GM12878 (cell line): ENCODE results near the gene SPDL1. TPM values are rescaled to one million over a fixed set of nuclear protein-coding genes. Genes with fewer than 3 reads are reported as not detected.

Experiments used
- ATAC-seq: fragments of 200-7000 bp; cut with Tn5 transposase; 3 replicates; pipeline ENCODE4 v1.9.1; 2020; ENCODE audit warnings: mild to moderate bottlenecking, moderate library complexity
- BruUV-seq: library from RNA; stranded (reverse); fragments of 400-500 nt; replicated peaks from 2 replicates; lab custom pipeline; 2021; lab: Mats Ljungman, UMichigan
- CTCF ChIA-PET: fragments of 300-600 bp; sonication (Branson Sonifier 250); formaldehyde crosslinking; extraction: SDS; loops from one replicate; lab custom pipeline; 2021; ENCODE audit warnings: inconsistent platforms; lab: Yijun Ruan, JAX
- POLR2A ChIA-PET: fragments of 350-600 bp; formaldehyde crosslinking; extraction: SDS; loops from one replicate; lab custom pipeline; 2021; ENCODE audit warnings: inconsistent platforms; lab: Charles Lee
- RAD21 ChIA-PET: fragments of 300-600 bp; sonication (Branson Sonifier 250); formaldehyde crosslinking; loops from one replicate; lab custom pipeline; 2023; ENCODE audit warnings: antibody characterized with exemption; ENCODE audit not compliant: unreplicated experiment; lab: Charles Lee
- SMC1A ChIA-PET: fragments of 300-600 bp; sonication (Branson Sonifier 250); formaldehyde crosslinking; loops from one replicate; lab custom pipeline; 2023; ENCODE audit not compliant: unreplicated experiment, uncharacterized antibody; lab: Charles Lee
- DNase-seq: peaks from one replicate; pipeline ENCODE4 v3.0.0-alpha.2; 2011; ENCODE audit warnings: low read depth, low spot score
- FAIRE-seq: peaks from 3 replicates; lab custom pipeline; 2011; peaks lifted over from hg19 to GRCh38; lab: Jason Lieb, UNC
- H2AFZ ChIP-seq: 2 replicates; pipeline ENCODE4 v1.6.0; 2011; ENCODE audit warnings: low read depth, low read length, control low read depth; ENCODE audit not compliant: control insufficient read depth
- H3K27ac ChIP-seq: 2 replicates; pipeline ENCODE4 v1.5.1; 2011; ENCODE audit warnings: control low read depth; ENCODE audit not compliant: control insufficient read depth, insufficient read depth
- H3K27me3 ChIP-seq, 2 experiments: replicated peaks in 1 of 2; 2 replicates each; pipeline versions ENCODE4 v1.6.0 to v1.6.1; 2011; ENCODE audit warnings: low read length in 1 of 2; ENCODE audit not compliant: control insufficient read depth in 2 of 2, insufficient read depth in 2 of 2
- H3K36me3 ChIP-seq, 2 experiments: 2 replicates each; pipeline ENCODE4 v1.5.1; 2011; ENCODE audit warnings: low read length in 1 of 2; ENCODE audit not compliant: control insufficient read depth in 2 of 2, insufficient read depth in 2 of 2
- H3K4me1 ChIP-seq: 2 replicates; pipeline ENCODE4 v1.6.1; 2011; ENCODE audit warnings: mild to moderate bottlenecking, low read length, moderate library complexity, mixed read lengths; ENCODE audit not compliant: control insufficient read depth, insufficient read depth
- H3K4me2 ChIP-seq: 2 replicates; pipeline ENCODE4 v1.6.0; 2011; ENCODE audit warnings: control low read depth; ENCODE audit not compliant: control insufficient read depth, insufficient read depth
- H3K4me3 ChIP-seq: fragments of 200-600 bp; sonication (generic); 2 replicates; pipeline ENCODE4 v1.5.1; 2016
- H3K79me2 ChIP-seq: 2 replicates; pipeline ENCODE4 v1.6.0; 2011; ENCODE audit warnings: low read length; ENCODE audit not compliant: control insufficient read depth, insufficient read depth
- H3K9ac ChIP-seq: 2 replicates; pipeline ENCODE4 v1.8.0; 2011; ENCODE audit warnings: low read length, control low read depth, mixed read lengths; ENCODE audit not compliant: control insufficient read depth, insufficient read depth
- H3K9me3 ChIP-seq: replicated peaks from 3 replicates; pipeline ENCODE4 v1.5.1; 2011; ENCODE audit warnings: mild to moderate bottlenecking, low read length; ENCODE audit not compliant: control insufficient read depth, insufficient read depth
- H4K20me1 ChIP-seq: 2 replicates; pipeline ENCODE4 v1.6.0; 2011; ENCODE audit not compliant: control insufficient read depth, insufficient read depth
- ATF7 ChIP-seq: fragments of 450-650 bp; IDR thresholded peaks from 2 replicates; pipeline ENCODE4 v1.6.1; 2016; ENCODE audit warnings: low read depth, mild to moderate bottlenecking
- CBX5 ChIP-seq: sonication (generic); IDR thresholded peaks from 2 replicates; pipeline ENCODE4 v1.6.1; 2016; ENCODE audit warnings: low read depth, moderate library complexity, mild to moderate bottlenecking, inconsistent platforms
- HDAC6 ChIP-seq: fragments of 200-600 bp; sonication (generic); IDR thresholded peaks from one replicate; pipeline ENCODE4 v1.8.0; 2017; ENCODE audit warnings: antibody characterized with exemption; ENCODE audit not compliant: unreplicated experiment
- MEF2B ChIP-seq: fragments of 450-650 bp; IDR thresholded peaks from 2 replicates; pipeline ENCODE4 v1.6.1; 2018; ENCODE audit warnings: mild to moderate bottlenecking, moderate library complexity; ENCODE audit not compliant: partially characterized antibody, poor library complexity, severe bottlenecking
- NBN ChIP-seq: fragments of 450-650 bp; IDR thresholded peaks from 2 replicates; pipeline ENCODE4 v1.6.1; 2016
- RUNX3 ChIP-seq: IDR thresholded peaks from 2 replicates; pipeline ENCODE4 v1.6.1; 2012; ENCODE audit warnings: low read length, inconsistent platforms
- SMAD5 ChIP-seq: IDR thresholded peaks from 2 replicates; pipeline ENCODE4 v1.6.1; 2016; ENCODE audit warnings: antibody characterized with exemption, low read depth
- SRF ChIP-seq, 2 experiments: IDR thresholded peaks; 2 replicates each; pipeline ENCODE4 v1.6.1; 2011; ENCODE audit warnings: low read depth in 2 of 2, low read length in 2 of 2, mild to moderate bottlenecking in 1 of 2, moderate library complexity in 1 of 2
- WGBS: methylation state at CpG from one replicate; pipeline ENCODE4 v1.1.6; 2016; ENCODE audit warnings: low lambda C conversion rate; ENCODE audit not compliant: insufficient replicate concordance, insufficient coverage; ENCODE audit errors: missing lambda C conversion rate; 5-methylcytosine and 5-hydroxymethylcytosine counted together
- in situ Hi-C: fragments of 300-500 bp; cut with MboI; formaldehyde crosslinking; loops from 9 replicates; pipeline ENCODE4 v1.14.3; 2018; ENCODE audit warnings: mixed read lengths
- intact Hi-C: fragments of 100-400 bp; cut with micrococcal nuclease; formaldehyde crosslinking; loops from one replicate; pipeline ENCODE4 v1.14.2; 2022; ENCODE audit not compliant: unreplicated experiment
- polyA plus RNA-seq, 11 experiments: library from polyadenylated mRNA; depleted of rRNA in 4 of 11; unstranded in 6 of 11; stranded (reverse) in 5 of 11; fragments of >200 nt; fragmentation: Nextera tagmentation in 4 of 11; fragmentation: Illumina TruSeq in 1 of 11; extraction: Ambion mirVana in 4 of 11; extraction: Trizol in 1 of 11; gene quantifications; 1 replicate in 1 of 11; 2 replicates in 10 of 11; pipeline versions ENCODE4 v1.2.1 to v1.2.3, GENCODE V29; 2011 to 2016; ENCODE audit warnings: inconsistent platforms in 2 of 11, missing spikeins in 2 of 11, low read depth in 1 of 11
- total RNA-seq, 4 experiments: library from RNA; depleted of rRNA in 3 of 4; stranded (reverse); fragments of >200 nt in 3 of 4; fragmentation: Illumina TruSeq in 1 of 4; extraction: Trizol in 1 of 4; gene quantifications; 2 replicates each; pipeline versions ENCODE4 v1.2.1 to v1.2.3, GENCODE V29; 2013 to 2021
- TF ChIP-seq, protein P1 (sequence below): fragments of 450-650 bp; IDR thresholded peaks from 2 replicates; pipeline ENCODE4 v1.6.1; 2017; ENCODE audit warnings: mild to moderate bottlenecking
- TF ChIP-seq, protein P2 (sequence below): fragments of 450-650 bp; IDR thresholded peaks from 2 replicates; pipeline ENCODE4 v1.6.1; 2017; ENCODE audit warnings: low read depth, mild to moderate bottlenecking, moderate library complexity
- TF ChIP-seq, protein P3 (sequence below): fragments of 450-650 bp; IDR thresholded peaks from 2 replicates; pipeline ENCODE4 v1.6.1; 2016; ENCODE audit warnings: mild to moderate bottlenecking
- TF ChIP-seq, protein P4 (sequence below): IDR thresholded peaks from 2 replicates; pipeline ENCODE4 v1.6.1; 2011; ENCODE audit warnings: low read depth, mild to moderate bottlenecking, low read length, moderate library complexity, borderline replicate concordance; ENCODE audit errors: extremely low read depth

Gene SPDL1
- total and polyA plus RNA-seq, 10 of the 15 experiments (the other 5 are each of a cell fraction or from before 2014, with no cell fraction given): 34.2 to 69.9 (median 46.0) TPM

DNA sequence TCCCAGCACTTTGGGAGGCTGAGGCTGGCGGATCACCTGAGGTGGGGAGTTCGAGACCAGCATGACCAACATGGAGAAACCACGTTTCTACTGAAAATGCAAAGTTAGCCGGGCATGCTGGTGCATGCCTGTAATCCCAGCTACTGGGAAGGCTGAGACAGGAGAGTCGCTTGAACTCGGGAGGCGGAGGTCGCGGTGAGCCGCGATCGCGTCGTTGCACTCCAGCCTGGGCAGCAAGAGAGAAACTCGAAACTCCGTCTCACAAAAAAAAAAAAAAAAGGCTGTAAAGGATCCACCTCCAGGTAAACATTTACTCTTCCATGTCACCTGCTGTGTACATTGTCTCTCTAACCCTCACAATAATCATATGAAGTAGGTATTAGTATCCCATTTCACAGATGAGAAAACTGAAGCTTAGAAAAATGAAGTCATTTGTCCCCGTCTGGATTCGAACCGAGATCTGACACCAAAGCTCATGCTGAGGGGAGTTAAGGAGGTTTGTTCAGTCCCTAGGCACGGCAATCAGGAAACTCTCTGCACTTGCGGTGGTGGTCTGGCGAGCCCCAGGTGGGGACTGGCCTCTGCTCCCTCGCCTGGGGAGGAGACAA lies 53.0 kb downstream of the SPDL1 start:
- peak overlapping the region; percentile 94 for H2AFZ ChIP-seq
- ChIA-PET SMC1A (interaction anchor here (1.0 to 4.9 kb wide), 10 partner anchors 10 to 191 kb away, joined by 3 to 36 read pairs (median 8); partner anchors contain the start of gene SPDL1), CTCF (interaction anchor here (0.6 to 2.0 kb wide), 6 partner anchors 12 to 649 kb away, joined by 3 to 5 read pairs (median 4); no protein-coding TSS in a partner anchor), POLR2A (interaction anchor here (1.1 to 4.6 kb wide), 8 partner anchors 11 to 169 kb away, joined by 4 to 24 read pairs (median 16); partner anchors contain the start of gene SPDL1), RAD21 (interaction anchor here (0.6 to 4.6 kb wide), 9 partner anchors 13 to 169 kb away, joined by 3 to 47 read pairs (median 4); partner anchors contain the start of gene SPDL1)
- H3K27me3 ChIP-seq: no peaks in the 10 kb centered on the region
- peak overlapping the region; percentile 99 for H3K4me2 ChIP-seq
- no peak for FAIRE-seq
- TF ChIP-seq HDAC6: no peak
- no peak for TF ChIP-seq SMAD5
- TF ChIP-seq, protein P1, sequence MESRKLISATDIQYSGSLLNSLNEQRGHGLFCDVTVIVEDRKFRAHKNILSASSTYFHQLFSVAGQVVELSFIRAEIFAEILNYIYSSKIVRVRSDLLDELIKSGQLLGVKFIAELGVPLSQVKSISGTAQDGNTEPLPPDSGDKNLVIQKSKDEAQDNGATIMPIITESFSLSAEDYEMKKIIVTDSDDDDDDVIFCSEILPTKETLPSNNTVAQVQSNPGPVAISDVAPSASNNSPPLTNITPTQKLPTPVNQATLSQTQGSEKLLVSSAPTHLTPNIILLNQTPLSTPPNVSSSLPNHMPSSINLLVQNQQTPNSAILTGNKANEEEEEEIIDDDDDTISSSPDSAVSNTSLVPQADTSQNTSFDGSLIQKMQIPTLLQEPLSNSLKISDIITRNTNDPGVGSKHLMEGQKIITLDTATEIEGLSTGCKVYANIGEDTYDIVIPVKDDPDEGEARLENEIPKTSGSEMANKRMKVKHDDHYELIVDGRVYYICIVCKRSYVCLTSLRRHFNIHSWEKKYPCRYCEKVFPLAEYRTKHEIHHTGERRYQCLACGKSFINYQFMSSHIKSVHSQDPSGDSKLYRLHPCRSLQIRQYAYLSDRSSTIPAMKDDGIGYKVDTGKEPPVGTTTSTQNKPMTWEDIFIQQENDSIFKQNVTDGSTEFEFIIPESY: peak; percentile 75; the same call in 1 of the 2 replicates
- no peak for TF ChIP-seq SRF (IDR thresholded peaks at IDR 0.05; ENCODE audit: low read depth in 2 of 2, low read length in 2 of 2)
- peak; percentile 60; the same call in 1 of the 2 replicates for TF ChIP-seq ATF7
- peak; percentile 9 for TF ChIP-seq MEF2B
- peak; percentile 61; the same call in 1 of the 2 replicates for TF ChIP-seq NBN
- TF ChIP-seq CBX5: no peak
- TF ChIP-seq, protein P2, sequence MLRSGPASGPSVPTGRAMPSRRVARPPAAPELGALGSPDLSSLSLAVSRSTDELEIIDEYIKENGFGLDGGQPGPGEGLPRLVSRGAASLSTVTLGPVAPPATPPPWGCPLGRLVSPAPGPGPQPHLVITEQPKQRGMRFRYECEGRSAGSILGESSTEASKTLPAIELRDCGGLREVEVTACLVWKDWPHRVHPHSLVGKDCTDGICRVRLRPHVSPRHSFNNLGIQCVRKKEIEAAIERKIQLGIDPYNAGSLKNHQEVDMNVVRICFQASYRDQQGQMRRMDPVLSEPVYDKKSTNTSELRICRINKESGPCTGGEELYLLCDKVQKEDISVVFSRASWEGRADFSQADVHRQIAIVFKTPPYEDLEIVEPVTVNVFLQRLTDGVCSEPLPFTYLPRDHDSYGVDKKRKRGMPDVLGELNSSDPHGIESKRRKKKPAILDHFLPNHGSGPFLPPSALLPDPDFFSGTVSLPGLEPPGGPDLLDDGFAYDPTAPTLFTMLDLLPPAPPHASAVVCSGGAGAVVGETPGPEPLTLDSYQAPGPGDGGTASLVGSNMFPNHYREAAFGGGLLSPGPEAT: peak; percentile 33; the same call in 1 of the 2 replicates
- TF ChIP-seq, protein P3, sequence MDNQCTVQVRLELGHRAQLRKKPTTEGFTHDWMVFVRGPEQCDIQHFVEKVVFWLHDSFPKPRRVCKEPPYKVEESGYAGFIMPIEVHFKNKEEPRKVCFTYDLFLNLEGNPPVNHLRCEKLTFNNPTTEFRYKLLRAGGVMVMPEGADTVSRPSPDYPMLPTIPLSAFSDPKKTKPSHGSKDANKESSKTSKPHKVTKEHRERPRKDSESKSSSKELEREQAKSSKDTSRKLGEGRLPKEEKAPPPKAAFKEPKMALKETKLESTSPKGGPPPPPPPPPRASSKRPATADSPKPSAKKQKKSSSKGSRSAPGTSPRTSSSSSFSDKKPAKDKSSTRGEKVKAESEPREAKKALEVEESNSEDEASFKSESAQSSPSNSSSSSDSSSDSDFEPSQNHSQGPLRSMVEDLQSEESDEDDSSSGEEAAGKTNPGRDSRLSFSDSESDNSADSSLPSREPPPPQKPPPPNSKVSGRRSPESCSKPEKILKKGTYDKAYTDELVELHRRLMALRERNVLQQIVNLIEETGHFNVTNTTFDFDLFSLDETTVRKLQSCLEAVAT: peak; percentile 81; the same call in 1 of the 2 replicates
- TF ChIP-seq, protein P4, sequence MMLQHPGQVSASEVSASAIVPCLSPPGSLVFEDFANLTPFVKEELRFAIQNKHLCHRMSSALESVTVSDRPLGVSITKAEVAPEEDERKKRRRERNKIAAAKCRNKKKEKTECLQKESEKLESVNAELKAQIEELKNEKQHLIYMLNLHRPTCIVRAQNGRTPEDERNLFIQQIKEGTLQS: no peak
- 0 out of 2 replicates have a peak, but pooled peaks have one; percentile 19 for TF ChIP-seq RUNX3
- peaks cover 50% of the 10 kb centered on the region for H3K79me2 ChIP-seq
- H3K36me3 ChIP-seq: peaks cover 0 to 6% of the 10 kb centered on the region in 2 experiments; a peak in 2 of 4 replicates
- H3K9ac ChIP-seq: peak overlapping the region; percentile 98
- peak overlapping the region; percentile 89 for H3K4me3 ChIP-seq
- H3K9me3 ChIP-seq: peaks cover 4% of the 10 kb centered on the region; the same call in 2 of the 3 replicates
- peak overlapping the region; percentile 98 for H3K27ac ChIP-seq
- no peak for DNase-seq
- peaks cover 4% of the 10 kb centered on the region; the same call in 1 of the 2 replicates for H4K20me1 ChIP-seq
- WGBS: 48% methylated on average over 15 of the region's 23 CpGs
- intact Hi-C loops (loop anchor here (1.0 to 2.0 kb wide), 3 partner anchors 20 to 1058 kb away; partner anchors contain the start of gene PANK3), in situ Hi-C loops (no loop called here)
- BruUV-seq: TSS peak; percentile 82
- peaks cover 12% of the 10 kb centered on the region; the same call in 1 of the 2 replicates for H3K4me1 ChIP-seq
- no peak for ATAC-seq
